Suprapubic skin (tissue), 4 donors: ENCODE results near the gene PACRG.

Experiments used
- EP300 ChIP-seq: sonication (generic); formaldehyde crosslinking; IDR thresholded peaks from one replicate; pipeline ENCODE4 v1.6.1; 2017; ENCODE audit warnings: antibody characterized with exemption
- POLR2AphosphoS5 ChIP-seq, 3 donors: sonication (generic); formaldehyde crosslinking; IDR thresholded peaks; one replicate each; pipeline ENCODE4 v1.6.1; 2017; ENCODE audit warnings: antibody characterized with exemption in 3 of 3
- TF ChIP-seq, protein P1 (sequence below), 2 donors: fragments of 200-600 bp in 1 of 2; fragments of 450-650 bp in 1 of 2; sonication (generic) in 1 of 2; IDR thresholded peaks; one replicate each; pipeline ENCODE4 v1.5.1; 2016 to 2019; ENCODE audit warnings: antibody characterized with exemption in 2 of 2, mild to moderate bottlenecking in 1 of 2, moderate library complexity in 1 of 2

DNA sequence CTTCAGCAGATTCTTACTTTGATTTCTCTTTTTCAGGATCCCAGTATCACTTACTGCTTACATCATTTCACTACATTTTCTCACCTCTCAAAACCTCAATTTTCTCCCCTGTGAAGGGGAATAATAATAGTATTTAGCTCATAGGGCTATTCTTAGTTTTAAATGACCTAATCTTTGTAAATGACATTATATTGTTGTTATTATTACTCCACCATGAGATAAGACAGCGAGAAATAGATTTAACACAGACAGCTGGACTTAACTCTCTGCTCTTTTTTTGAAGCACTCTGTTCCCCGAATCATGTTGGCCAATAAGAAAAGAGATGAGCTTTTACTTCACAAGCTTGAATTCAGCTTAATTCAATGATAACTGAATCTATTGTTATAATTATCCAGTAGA lies 578.2 kb downstream of the PACRG start:
- TF ChIP-seq, protein P1, sequence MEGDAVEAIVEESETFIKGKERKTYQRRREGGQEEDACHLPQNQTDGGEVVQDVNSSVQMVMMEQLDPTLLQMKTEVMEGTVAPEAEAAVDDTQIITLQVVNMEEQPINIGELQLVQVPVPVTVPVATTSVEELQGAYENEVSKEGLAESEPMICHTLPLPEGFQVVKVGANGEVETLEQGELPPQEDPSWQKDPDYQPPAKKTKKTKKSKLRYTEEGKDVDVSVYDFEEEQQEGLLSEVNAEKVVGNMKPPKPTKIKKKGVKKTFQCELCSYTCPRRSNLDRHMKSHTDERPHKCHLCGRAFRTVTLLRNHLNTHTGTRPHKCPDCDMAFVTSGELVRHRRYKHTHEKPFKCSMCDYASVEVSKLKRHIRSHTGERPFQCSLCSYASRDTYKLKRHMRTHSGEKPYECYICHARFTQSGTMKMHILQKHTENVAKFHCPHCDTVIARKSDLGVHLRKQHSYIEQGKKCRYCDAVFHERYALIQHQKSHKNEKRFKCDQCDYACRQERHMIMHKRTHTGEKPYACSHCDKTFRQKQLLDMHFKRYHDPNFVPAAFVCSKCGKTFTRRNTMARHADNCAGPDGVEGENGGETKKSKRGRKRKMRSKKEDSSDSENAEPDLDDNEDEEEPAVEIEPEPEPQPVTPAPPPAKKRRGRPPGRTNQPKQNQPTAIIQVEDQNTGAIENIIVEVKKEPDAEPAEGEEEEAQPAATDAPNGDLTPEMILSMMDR (IDR thresholded peaks at IDR 0.05), result no peak
- no peak for TF ChIP-seq EP300
- no peak for TF ChIP-seq POLR2AphosphoS5 (IDR thresholded peaks at IDR 0.05)
